SK-N-SH treated with all-trans-retinoic acid at 6 μM for 48 hours (cell line): ENCODE data around the gene GARIN5A.

ENCODE experiments used
- ATAC-seq: fragments of 200-7000 bp; cut with Tn5 transposase; 3 replicates; pipeline ENCODE4 v1.9.1; 2020; ENCODE audit warnings: mild to moderate bottlenecking, moderate library complexity
- ARNTL ChIP-seq: fragments of 450-650 bp; formaldehyde crosslinking; IDR thresholded peaks from 2 replicates; pipeline ENCODE4 v1.5.0; 2020; ENCODE audit warnings: low read depth, mild to moderate bottlenecking, moderate library complexity, borderline replicate concordance
- BACH2 ChIP-seq: fragments of 250-450 bp; sonication (Bioruptor Pico); IDR thresholded peaks from 2 replicates; pipeline ENCODE4 v1.9.0; 2021; ENCODE audit warnings: mild to moderate bottlenecking, borderline replicate concordance
- CSDC2 ChIP-seq: fragments of 250-450 bp; sonication (Bioruptor Pico); IDR thresholded peaks from 2 replicates; pipeline ENCODE4 v1.5.0; 2020; ENCODE audit warnings: mild to moderate bottlenecking, moderate library complexity
- ESRRG ChIP-seq: fragments of 250-450 bp; sonication (Bioruptor Pico); IDR thresholded peaks from 2 replicates; pipeline ENCODE4 v1.6.1; 2021; ENCODE audit warnings: mild to moderate bottlenecking
- ISL1 ChIP-seq: fragments of 250-450 bp; sonication (Bioruptor Pico); IDR thresholded peaks from 2 replicates; pipeline ENCODE4 v2.1.2; 2022; ENCODE audit warnings: mild to moderate bottlenecking, moderate library complexity
- OSR1 ChIP-seq: fragments of 250-450 bp; sonication (Bioruptor Pico); IDR thresholded peaks from 2 replicates; pipeline ENCODE4 v1.8.0; 2022; ENCODE audit warnings: moderate library complexity, mild to moderate bottlenecking, inconsistent platforms
- PATZ1 ChIP-seq: fragments of 250-450 bp; sonication (Bioruptor Pico); IDR thresholded peaks from 2 replicates; pipeline ENCODE4 v1.8.0; 2020; ENCODE audit warnings: mild to moderate bottlenecking, moderate library complexity, borderline replicate concordance
- POU6F1 ChIP-seq: fragments of 250-450 bp; sonication (Bioruptor Pico); IDR thresholded peaks from 2 replicates; pipeline ENCODE4 v1.8.0; 2021; ENCODE audit warnings: low read depth, mild to moderate bottlenecking, moderate library complexity, borderline replicate concordance
- PPARA ChIP-seq: fragments of 250-450 bp; sonication (Bioruptor Pico); IDR thresholded peaks from 2 replicates; pipeline ENCODE4 v1.5.0; 2020; ENCODE audit warnings: mild to moderate bottlenecking, borderline replicate concordance
- SNAI2 ChIP-seq: fragments of 250-450 bp; sonication (Bioruptor Pico); IDR thresholded peaks from 2 replicates; pipeline ENCODE4 v1.5.0; 2020; ENCODE audit warnings: mild to moderate bottlenecking, moderate library complexity
- TCF4 ChIP-seq: fragments of 250-450 bp; sonication (Bioruptor Pico); IDR thresholded peaks from 2 replicates; pipeline ENCODE4 v1.8.0; 2021; ENCODE audit warnings: mild to moderate bottlenecking, moderate library complexity, borderline replicate concordance
- TOX ChIP-seq: fragments of 250-450 bp; sonication (Bioruptor Pico); IDR thresholded peaks from 2 replicates; pipeline ENCODE4 v1.8.0; 2021; ENCODE audit warnings: mild to moderate bottlenecking, moderate library complexity, borderline replicate concordance
- TSHZ2 ChIP-seq: fragments of 250-450 bp; sonication (Bioruptor Pico); IDR thresholded peaks from 2 replicates; pipeline ENCODE4 v1.5.0; 2020; ENCODE audit warnings: mild to moderate bottlenecking, moderate library complexity
- ZC3H10 ChIP-seq: fragments of 250-450 bp; sonication (Bioruptor Pico); IDR thresholded peaks from 2 replicates; pipeline ENCODE4 v1.5.1; 2021; ENCODE audit warnings: mild to moderate bottlenecking, moderate library complexity
- ZFP3 ChIP-seq: fragments of 250-450 bp; sonication (Bioruptor Pico); IDR thresholded peaks from 2 replicates; pipeline ENCODE4 v1.5.0; 2020; ENCODE audit warnings: mild to moderate bottlenecking, moderate library complexity
- ZFP30 ChIP-seq: fragments of 450-650 bp; formaldehyde crosslinking; IDR thresholded peaks from 2 replicates; pipeline ENCODE4 v1.5.0; 2022; ENCODE audit warnings: mild to moderate bottlenecking, moderate library complexity
- ZNF565 ChIP-seq: fragments of 450-650 bp; formaldehyde crosslinking; conservative IDR thresholded peaks from 2 replicates; pipeline ENCODE4 v1.5.0; 2020; ENCODE audit warnings: low read depth, mild to moderate bottlenecking, moderate library complexity
- ZNF8 ChIP-seq: fragments of 450-650 bp; formaldehyde crosslinking; IDR thresholded peaks from 2 replicates; pipeline ENCODE4 v1.5.0; 2020; ENCODE audit warnings: mild to moderate bottlenecking, moderate library complexity
- TF ChIP-seq, protein P1 (sequence below): fragments of 250-450 bp; sonication (Bioruptor Pico); IDR thresholded peaks from 2 replicates; pipeline ENCODE4 v1.5.1; 2020; ENCODE audit warnings: low read depth, mild to moderate bottlenecking, moderate library complexity

GARIN5A gene

GRCh38 chr19:50450369-50451222 is 26.1 kb downstream of the GARIN5A start:
- no peak for TF ChIP-seq POU6F1 (CRISPR knock-in tag)
- TF ChIP-seq CSDC2: no peak
- TF ChIP-seq SNAI2 (CRISPR knock-in tag): no peak
- no peak for ATAC-seq

DNA sequence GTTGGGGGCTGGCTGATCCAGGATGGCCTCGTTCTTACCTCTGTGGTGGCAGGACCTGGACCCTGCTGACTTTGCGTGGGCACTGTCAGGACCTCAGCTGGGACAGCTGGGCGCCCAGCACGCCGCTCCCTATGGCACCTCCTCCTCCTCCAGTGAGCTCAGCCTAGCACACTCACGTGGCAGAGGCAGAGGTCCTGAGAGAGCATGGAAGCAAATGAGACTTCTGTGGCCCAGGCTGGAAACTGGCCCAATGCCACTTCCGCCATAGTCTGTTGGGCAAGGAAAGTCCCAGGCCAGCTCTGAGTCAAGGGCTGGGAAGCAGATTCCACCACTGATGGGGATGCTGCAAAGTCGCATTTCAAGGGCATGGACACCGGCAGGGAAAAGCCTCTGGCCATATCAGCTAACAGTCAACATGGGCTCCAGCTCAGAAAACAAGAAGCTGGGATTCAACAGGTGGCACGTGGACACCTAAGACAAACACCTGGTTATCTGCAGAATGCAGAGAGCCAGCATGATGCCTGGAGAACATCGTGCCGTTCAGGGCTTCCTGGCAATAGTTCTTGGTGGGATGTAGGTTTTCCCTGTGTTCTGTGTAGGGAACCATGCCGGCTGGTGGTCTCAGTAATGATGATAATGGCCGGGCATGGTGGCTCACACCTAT is 27.3 kb downstream of the GARIN5A start:
- TF ChIP-seq ESRRG (no peak), POU6F1 (CRISPR knock-in tag) (no peak), OSR1 (no peak), ZNF8 (CRISPR knock-in tag) (no peak), ZFP3 (CRISPR knock-in tag) (no peak), ISL1 (CRISPR knock-in tag) (no peak), BACH2 (CRISPR knock-in tag) (no peak), ZFP30 (CRISPR knock-in tag) (no peak), TSHZ2 (CRISPR knock-in tag) (no peak)
- ATAC-seq: no peak; the same call in 2 of the 3 replicates

DNA sequence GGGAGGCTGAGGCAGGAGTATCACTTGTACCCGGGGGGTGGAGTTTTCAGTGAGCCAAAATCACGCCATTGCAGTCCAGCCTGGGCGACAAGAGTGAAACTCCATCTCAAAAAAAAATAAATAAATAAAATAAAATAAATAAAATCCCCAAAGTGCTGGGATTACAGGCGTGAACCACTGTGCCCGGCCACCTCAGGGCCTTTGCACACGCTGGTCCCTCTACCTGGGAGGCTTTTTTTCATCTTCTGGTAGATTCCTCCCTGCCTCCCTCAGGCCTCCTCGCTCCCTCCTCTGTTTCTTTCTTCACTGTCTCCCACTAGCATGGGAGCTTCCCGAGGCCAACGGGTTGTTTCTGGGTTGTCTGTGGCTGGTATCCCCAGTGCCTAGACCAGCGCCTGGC is 28.9 kb downstream of the GARIN5A start:
- no peak for ATAC-seq
- TF ChIP-seq OSR1: no peak
- TF ChIP-seq ISL1 (CRISPR knock-in tag): no peak
- no peak for TF ChIP-seq ZFP30 (CRISPR knock-in tag)
- no peak for TF ChIP-seq PPARA (CRISPR knock-in tag)
- no peak for TF ChIP-seq PATZ1 (CRISPR knock-in tag)
- TF ChIP-seq TOX: no peak
- TF ChIP-seq ZNF565: no peak
- no peak for TF ChIP-seq TSHZ2 (CRISPR knock-in tag)
- TF ChIP-seq TCF4 (CRISPR knock-in tag): no peak
- TF ChIP-seq, protein P1, sequence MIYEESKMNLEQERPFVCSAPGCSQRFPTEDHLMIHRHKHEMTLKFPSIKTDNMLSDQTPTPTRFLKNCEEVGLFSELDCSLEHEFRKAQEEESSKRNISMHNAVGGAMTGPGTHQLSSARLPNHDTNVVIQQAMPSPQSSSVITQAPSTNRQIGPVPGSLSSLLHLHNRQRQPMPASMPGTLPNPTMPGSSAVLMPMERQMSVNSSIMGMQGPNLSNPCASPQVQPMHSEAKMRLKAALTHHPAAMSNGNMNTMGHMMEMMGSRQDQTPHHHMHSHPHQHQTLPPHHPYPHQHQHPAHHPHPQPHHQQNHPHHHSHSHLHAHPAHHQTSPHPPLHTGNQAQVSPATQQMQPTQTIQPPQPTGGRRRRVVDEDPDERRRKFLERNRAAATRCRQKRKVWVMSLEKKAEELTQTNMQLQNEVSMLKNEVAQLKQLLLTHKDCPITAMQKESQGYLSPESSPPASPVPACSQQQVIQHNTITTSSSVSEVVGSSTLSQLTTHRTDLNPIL: no peak
- no peak for TF ChIP-seq ZC3H10 (CRISPR knock-in tag)
- no peak for TF ChIP-seq ESRRG
- TF ChIP-seq ARNTL: no peak
- TF ChIP-seq, all 23 proteins: peak for 0
